NCI-H2227 treated with DMSO at 0.1 percent for 48 hours (cell line): ENCODE results near the gene TMEM79.

Experiments
- DNase-seq: peaks from one replicate; lab custom pipeline; 2025; lab: John Stamatoyannopoulos, UW

Gene TMEM79

GRCh38 chr1:156262461-156263287 lies 21.5 kb upstream of the TMEM79 start:
- DNase-seq = no peak

- no peak for DNase-seq
These were observed 20.9 kb upstream of the TMEM79 start for GRCh38 chr1:156263288-156263655.

- no peak for DNase-seq
These were observed 18.1 kb upstream of the TMEM79 start for GRCh38 chr1:156266051-156266450.

- no peak for DNase-seq
These were observed 15.8 kb upstream of the TMEM79 start for GRCh38 chr1:156268336-156268735.

DNA sequence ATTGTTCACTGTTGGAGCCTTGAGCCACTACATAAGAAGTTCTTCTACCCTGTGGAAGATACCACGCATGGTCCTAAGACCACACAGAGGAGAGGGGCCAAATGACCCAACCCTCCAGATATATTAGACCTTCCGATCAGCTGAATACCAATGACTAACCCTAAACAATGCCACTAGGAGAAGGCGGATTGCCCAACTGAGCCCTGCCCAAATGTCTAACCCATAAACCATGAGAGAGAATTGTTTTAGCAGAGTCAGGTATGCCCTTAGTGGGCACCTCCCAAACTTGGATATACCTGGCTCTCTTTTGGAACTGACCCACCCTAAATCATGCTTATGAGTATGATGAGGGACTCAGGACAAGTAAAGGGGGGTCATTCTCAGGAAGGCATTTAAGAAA lies 13.8 kb upstream of the TMEM79 start:
- DNase-seq = no peak

DNA sequence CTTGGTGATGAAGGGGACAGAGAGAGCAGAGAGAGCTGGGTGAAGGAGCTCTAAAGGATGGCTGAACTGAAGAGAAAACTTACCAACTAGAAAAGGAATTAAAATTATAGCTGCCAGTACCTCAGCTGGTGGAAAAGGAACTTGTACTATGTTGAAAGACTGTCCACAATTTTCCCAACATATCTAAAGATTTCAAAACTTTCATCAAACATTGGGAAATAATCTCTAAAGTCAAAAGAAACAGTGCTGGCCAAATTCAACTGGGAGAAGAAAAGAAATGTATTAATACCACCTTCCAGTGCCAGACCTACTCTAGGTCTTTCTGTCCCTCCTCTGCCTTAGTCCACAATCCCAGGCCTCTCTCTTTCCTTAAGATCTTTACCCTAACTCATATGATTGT lies 7.6 kb upstream of the TMEM79 start:
- no peak for DNase-seq

DNA sequence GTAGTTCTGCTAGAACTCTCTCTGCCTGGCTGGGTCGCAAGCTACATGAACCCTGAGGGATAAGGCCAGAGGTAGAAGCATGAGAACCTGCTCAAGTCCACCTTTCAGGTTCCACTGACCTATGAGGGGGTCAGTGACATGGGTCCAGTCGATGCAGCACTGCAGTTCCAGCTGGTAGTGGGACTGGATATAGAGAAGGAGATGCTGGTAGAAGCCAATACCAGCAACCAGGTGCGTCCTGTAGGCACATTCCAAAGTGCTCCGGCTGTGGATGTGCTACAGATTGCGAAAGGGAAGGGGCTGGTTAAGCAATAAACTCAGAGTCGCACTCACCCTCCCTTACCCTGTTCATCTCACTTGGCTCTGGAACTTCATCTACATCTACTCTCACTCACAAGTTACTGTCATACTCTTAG lies 7.2 kb upstream of the TMEM79 start:
- DNase-seq = no peak

DNA sequence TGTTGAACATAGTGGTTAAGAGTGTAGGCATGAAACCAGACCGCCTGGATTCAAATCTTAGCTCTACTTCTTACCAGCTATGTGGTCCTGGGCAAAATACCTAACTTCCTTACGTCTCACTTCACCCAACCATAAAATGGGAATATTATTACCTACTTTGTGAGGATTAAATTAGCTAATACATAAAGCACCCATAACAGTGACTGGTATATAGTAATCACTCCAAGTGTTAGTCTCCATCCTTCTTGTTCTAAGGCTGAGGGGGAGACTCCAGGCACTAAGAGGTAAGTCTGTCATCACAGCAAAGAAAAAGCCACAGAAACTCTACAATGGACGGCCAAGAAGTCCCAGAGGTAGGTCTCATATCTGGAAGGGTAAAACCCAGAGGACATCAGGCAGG lies 4.3 kb upstream of the TMEM79 start:
- DNase-seq = no peak

GRCh38 chr1:156281281-156281680 lies 2.8 kb upstream of the TMEM79 start:
- DNase-seq = no peak

- DNase-seq = peak; percentile 13
These were observed 2.2 kb upstream of the TMEM79 start for GRCh38 chr1:156281693-156282478.

- DNase-seq = peak; percentile 97
These were observed 1.5 kb upstream of the TMEM79 start, which contains the start of gene SMG5 for GRCh38 chr1:156282479-156283222. Gene SMG5, minus strand, starts transcription at chr1:156282825. Its CDS starts 145 bp downstream, at chr1:156282680.

GRCh38 chr1:156283521-156283920 lies 604 bp upstream of the TMEM79 start:
- no peak for DNase-seq

DNA sequence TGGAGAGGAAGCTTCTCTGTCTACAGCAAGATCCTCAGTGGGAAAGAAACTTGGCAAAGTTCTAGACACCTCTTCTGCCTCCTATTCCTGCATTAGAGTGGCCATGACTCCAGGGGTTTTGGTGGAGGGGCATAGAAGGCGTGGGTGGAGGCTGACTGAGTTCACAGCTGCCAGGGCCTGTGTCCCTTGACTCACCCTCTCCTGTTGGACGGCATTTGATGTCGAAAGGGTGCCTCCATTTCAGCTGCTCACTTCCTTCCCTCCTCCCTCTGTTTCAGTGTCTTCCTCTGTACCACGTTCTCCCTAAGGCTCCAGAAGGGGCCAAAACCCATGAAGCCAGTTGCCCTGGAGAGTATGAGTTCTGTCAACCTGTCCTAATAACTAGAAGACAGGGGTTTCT lies 632 bp downstream of the TMEM79 start:
- no peak for DNase-seq

DNA sequence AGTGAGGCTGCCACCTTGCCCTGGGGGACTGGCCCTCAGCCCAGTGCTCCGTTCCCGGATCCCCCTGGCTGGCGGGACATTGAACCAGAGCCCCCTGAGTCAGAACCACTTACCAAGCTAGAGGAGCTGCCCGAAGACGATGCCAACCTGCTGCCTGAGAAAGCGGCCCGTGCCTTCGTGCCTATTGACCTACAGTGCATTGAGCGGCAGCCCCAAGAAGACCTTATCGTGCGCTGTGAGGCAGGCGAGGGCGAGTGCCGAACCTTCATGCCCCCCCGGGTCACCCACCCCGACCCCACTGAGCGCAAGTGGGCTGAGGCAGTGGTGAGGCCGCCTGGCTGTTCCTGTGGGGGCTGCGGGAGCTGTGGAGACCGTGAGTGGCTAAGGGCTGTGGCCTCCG lies 1.3 kb downstream of the TMEM79 start:
- no peak for DNase-seq

GRCh38 chr1:156286061-156286460 lies 1.9 kb downstream of the TMEM79 start:
- no peak for DNase-seq

- no peak for DNase-seq
These were observed 5.7 kb downstream of the TMEM79 start for GRCh38 chr1:156289857-156290256.

GRCh38 chr1:156291226-156292061 lies 7.3 kb downstream of the TMEM79 start:
- DNase-seq = peak; percentile 90

GRCh38 chr1:156293098-156293434 lies 8.9 kb downstream of the TMEM79 start:
- no peak for DNase-seq

DNA sequence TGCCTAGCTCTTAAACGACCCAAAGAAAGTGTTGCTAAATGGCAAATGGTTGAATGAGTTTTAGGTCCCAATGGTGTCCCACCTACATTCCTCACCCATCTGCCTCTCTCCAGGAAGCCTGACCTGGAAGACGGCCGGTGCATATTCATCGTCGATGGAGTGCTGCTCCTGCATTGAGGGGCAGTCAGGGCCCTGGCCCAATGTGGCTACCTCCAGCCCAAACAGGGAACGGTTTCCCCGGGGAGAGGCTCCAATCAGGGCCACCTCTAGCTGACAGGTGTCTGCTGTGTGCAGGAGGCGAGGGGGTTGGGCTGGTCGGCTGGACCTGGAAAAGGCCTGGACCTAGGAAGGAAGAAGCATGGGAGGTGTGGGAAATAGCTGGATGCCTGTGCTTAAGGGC lies 9.8 kb downstream of the TMEM79 start:
- DNase-seq = no peak

DNA sequence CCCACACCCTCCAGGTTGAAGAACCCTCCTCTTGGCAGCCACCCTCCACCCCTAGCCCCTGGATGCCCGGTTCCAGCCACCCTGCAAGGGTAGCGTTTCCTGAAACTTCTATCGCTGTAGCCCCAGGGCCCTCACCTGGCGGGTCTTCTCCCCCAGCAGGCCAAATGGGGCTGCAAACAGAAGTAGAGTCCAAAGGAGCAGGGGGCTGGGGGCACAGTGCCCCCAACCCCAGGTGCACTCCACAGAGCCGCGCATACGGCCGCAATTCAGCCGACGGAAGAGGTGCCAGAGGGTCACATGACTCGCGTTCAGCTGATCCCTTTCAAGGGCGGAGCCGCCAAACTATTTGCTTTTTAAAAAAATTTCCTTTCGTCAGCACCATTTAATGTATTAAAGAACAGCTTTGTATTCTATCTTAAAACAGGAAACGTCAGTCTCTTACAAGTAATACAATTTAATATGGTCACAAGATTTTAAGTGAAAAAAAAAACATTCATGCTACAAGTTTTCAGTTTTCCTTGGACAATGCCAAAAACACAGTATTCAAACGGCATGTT lies 11.3 kb downstream of the TMEM79 start, which contains the start of gene GLMP:
Gene GLMP (minus strand): TSS at position 289 of the 557 bp plus-strand sequence. CDS start 34 bp downstream, at position 255.
- DNase-seq = peak; percentile 77

DNA sequence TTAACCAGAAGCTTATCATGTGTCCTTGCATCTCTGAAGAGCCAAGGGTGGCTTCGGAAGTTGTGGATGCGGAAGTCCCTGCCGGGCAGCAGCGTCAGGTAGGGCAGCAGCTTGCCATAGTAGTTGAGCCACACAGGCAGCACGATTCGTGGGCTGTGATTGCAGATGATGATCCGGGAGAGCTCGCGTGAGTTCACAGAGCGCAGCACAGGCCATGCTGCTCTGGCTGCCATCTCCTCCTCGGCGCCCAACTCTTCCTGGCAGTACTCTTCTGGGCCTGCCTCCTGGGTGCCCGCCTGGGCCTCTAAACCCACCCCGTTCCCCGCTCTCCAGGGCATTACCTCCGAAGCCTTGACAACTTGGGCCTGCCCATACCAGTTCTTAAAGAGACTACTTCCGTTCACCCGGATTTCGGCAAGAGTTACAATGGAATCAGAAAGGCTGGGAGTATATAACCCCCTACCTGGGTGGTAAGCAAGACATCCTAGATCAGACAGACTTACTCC lies 14.8 kb downstream of the TMEM79 start, which contains the start of gene VHLL:
Gene VHLL (minus strand): TSS at position 456 of the 506 bp plus-strand sequence. CDS start 118 bp downstream, at position 338.
- DNase-seq = no peak
